Smooth muscle cell of the brain vasculature (primary cell): Measurements from ENCODE around the gene KIRREL2.
A peak's percentile ranks its signal among the peaks of the same experiment; 100 is the strongest.
"Not testable (repeated sequence)": the region's sequence is repeated elsewhere in the genome, so short reads cannot be mapped to it uniquely, and the experiment has no call there.

Experiments used
- DNase-seq: peaks from one replicate; pipeline ENCODE4 v3.0.0-alpha.2; 2012; ENCODE audit warnings: low read depth, low spot score

Gene KIRREL2

DNA sequence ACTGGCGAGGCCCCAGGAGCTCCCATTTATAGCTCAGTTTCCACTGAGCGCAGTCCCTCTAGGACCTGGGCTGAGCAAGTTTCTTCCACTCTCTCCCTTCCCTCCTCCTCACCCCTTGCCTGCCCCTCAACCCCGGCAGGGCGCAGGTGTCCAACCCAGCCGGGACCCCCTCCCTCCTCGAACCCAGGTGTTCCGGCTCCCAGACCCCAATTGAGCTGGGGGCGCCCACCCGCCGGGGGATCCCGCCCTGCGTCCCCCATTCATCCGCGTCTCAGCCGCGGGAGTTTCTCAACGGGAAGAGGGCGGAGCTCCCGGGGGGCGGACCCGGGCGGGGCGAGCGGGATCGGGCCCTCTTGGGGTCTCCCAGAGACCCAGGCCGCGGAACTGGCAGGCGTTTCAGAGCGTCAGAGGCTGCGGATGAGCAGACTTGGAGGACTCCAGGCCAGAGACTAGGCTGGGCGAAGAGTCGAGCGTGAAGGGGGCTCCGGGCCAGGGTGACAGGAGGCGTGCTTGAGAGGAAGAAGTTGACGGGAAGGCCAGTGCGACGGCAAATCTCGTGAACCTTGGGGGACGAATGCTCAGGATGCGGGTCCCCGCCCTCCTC is at the start of gene KIRREL2:
Gene KIRREL2, plus strand, starts transcription at position 366 of the 604 bp plus-strand sequence. Its CDS starts 209 bp downstream, at position 575.
- DNase-seq, result no peak

DNA sequence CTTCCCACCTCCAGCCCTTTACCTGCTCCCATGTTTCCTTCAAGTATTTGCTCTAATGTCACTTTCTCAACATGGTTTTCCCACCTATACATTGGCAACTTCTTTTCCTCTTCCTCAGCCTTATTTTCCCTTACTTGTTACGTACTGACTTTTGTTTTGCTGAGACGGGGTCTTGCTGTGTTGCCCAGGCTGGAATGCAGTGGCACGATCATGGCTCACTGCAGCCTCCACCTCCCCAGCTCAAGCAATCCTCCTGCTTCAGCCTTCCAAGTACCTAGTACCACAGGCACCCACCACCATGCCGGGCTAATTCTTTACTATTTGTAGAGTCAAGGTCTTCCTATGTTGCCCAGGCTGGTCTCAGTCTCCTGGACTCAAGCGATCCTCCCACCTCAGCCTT is 49.1 kb upstream of the KIRREL2 start:
- DNase-seq, result no peak

DNA sequence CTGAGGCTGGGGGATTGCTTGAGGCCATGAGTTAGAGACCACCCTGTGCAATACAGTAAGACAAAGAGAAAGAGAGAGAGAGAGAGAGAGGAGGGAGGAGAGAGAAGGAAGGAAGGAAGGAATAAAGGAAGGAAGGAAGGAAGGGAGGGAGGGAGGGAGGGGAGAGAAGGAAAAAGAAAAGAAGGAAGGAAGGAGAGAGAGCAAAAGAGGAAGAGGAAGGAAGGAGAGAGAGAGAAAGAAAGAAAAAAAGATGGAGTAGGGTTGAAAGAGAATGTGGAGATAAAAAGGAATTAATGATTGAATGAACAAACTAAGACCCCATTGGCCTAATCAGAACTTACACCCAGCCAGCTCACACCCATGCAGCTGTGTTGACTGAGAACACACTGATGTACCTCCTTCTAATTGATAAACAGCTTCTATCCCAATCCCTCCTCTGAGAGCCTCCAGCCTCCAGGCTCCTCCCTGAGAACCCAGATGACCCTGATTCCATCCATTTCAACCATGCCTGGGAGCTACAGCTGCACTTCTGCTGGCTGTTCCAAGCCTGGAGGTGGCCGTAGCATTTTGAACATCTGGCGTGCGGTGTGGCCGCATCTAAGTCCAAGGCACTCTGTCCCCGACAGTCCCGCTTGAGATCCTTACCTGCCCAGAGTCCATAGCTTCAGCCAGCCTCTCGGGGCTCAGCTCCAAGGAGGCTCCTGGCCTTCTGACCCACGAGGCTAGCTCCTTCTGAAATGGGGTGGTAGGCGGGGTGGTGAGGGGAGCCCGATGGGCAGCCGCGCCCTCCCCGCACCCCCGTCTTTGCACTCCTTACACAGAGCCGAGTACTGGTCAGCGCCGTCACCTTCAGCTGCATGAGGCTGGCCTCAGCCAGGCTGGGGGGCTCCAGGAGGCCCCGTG is 45.1 kb upstream of the KIRREL2 start:
- DNase-seq, result no peak

DNA sequence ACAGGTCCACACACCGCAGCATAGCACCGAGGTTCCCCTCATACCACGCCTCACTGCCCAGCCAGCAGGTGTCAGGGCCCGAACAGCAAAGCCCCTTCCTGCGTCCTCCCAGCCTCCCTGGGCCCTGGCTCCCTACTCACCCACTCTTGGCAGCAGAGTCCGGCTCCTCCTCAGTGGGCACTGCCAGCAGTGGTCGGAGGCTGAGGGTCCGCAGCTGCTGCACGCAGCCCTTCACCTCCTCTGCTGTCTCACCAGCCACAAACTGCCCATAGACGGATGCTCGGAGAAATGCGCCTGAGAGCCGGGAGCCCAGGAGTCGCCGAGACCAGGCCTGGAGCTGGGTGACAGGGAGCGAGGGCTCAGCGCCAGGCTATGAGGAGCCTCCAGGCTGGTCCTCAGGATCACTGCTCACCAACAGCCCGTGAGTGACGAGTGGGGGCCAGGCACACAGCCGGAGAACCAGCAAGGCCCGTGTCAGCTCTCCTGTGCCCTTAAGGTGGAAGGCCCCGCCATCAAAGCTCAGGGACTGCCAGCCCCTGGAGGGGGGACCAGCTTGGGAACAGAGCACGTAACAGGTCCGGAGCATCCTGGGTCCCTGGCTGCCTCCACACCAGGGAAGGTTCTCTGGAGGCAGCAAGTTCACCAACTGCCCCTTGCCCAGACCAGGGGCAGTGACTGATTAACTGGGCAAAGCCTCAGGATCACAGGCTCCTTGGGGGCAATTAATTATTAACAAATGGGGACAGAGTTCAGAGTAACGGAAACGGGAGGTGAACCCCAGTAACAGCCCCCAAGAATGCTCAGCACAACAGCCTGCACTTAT is 44.3 kb upstream of the KIRREL2 start, which contains the start of gene PRODH2:
Gene PRODH2, minus strand, starts transcription at position 626 of the 823 bp plus-strand sequence. Its CDS starts 40 bp downstream, at position 586.
- no peak for DNase-seq

DNA sequence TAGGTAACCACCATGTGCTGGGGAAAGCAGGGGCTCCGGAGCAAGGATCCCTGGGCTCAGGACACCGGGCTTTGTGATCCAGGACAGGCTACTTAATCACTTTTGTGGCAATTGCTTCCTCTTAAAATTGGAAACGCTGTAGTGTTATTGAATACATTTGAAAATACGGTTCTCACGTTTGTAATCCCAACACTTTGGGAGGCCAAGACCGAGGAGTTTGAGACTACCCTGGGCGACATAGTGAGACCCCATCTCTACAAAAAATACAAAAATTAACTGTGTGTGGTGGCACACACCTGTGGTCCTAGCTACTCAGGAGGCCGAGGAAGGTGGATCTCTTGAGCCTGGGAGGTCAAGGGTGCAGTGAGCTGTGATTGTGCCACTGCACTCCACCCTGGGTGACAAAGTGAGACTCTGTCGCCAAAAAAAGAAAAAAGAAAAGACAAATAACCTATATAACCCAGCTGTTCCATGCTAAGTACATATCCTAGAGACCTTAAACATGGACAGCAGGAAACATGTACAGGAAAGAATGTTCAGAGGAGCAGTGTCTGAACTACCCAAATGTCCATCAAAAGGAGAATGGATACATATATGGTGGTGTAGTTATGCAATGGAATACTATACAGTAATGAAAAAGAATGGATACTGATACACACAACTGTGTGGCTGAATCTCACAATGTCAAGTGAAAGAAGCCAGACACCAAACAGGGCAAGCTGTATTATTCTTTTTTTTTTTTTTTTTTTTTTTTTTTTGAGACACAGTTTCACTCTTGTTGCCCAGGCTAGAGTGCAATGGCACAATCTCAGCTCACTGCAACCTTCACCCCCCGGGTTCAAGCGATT is 43.4 kb upstream of the KIRREL2 start:
- DNase-seq, result no peak

DNA sequence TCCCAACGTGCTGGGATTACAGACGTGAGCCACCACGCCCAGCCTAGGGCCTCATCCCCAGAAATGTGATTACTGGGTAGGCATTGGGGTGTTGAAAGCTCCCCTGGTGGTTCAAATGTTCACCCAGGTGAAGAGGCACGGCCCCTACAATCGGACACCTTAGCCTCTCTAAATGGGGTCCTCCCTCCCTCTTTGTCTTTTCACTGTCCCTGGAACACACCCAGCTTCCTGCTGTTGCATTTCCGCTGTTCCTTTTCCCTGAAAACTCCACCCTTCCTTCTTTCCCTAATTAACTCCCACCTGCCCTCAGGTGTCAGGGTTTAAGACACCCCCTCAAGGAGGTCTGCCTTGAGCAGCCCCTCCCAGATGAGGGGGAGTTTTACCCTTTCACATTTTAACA is 40.4 kb upstream of the KIRREL2 start:
- DNase-seq, result no peak

DNA sequence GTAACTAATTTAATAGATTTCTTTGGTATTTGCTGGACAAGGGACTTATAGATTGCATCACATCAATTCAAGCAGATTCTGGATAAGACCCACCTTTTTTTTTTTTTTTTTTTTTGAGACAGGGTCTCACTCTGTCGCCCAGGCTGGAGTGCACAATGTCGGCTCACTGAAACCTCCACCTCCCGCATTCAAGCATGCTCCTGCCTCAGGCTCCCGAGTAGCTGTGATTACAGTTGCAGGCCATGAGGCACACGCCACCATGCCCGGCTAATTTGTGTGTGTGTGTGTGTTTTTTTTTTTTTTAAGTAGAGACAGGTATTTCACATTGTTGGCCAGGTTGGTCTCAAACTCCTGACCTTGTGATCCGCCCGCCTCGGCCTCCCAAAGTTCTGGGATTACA is 39.9 kb upstream of the KIRREL2 start:
- DNase-seq, result no peak

DNA sequence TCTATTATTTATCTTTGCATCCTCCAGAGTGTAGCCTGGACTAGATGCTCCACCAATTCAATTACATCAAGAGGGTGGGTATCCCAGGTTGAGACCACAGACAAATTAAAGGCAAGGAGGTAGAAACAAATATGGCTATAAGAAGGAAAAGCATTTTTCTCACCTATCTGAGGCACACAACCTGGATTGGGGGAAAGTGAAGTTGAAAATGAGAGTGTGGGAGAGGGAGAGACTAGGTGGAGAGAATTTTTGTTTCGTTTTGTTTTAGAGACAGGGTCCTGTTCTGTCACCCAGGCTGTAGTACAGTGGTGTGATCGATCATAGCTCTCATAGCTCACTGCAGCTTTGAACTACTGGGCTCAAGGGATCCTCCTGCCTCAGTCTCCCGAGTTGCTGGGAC is 38.3 kb upstream of the KIRREL2 start:
- no peak for DNase-seq

DNA sequence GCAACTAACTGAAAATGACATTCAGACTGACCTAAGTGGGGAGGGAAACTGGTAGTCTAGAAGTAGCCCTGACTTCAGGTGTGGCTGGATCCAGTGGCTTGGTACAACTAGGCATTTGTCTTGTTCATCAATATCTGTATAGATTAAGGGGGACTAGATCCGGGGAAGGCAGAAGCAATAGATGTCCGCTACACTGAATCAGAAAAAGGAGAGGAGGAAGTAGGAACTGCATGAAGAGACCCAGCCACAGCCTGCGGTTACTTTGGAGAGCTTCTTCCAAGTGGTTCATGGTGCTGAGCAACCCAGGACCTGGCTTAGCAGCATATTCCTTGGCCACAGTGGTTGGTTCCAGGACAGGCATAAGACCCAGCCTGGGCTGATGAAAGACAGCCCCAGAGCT is 34.1 kb upstream of the KIRREL2 start:
- DNase-seq, result no peak

DNA sequence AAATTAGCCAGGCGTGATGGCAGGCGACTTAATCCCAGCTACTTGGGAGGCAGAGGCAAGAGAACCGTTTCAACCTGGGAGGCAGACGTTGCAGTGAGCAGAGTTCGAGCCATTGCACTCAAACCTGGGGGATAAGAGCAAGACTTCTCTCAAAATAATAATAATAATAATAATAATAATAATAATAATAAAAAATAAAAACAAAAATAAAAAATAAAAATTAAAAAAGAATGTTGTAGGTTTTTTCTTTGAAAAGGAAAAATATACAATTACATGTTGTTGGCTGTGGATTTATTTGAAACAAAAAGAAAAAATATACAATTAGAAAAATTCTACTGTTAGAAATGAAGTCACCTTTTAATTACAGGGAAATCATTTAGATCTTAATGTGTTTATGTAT is 32.6 kb upstream of the KIRREL2 start:
- no peak for DNase-seq

DNA sequence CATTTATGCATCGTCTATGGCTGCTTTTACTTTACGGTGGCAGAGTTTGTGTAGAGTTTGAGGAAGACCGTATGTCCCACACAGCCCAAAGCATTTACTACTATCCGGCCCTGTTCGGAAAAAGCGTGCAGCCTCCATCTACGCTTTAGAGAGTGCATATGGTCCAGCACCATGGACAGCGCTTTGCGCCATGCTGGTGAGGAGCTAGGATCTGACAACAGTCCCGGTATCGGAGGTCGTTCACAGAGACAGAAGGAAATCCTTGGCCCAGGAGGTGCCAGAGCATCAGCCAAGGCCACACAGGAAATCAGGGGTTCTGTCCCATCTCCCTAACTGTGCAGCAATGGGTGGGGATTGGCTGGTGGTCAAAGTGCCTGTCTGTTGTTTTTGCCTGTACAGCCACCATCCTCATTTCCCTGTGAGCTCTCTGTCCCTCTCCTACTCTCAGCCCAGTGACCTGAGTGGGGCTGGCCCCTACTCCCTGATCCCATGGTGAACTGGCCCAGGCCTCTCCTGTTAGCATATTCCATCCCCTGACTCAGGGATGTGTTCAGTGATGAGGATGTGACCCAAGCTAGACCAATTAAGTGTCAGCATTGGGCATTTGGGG is 27.9 kb upstream of the KIRREL2 start:
- DNase-seq, result peak; percentile 32

DNA sequence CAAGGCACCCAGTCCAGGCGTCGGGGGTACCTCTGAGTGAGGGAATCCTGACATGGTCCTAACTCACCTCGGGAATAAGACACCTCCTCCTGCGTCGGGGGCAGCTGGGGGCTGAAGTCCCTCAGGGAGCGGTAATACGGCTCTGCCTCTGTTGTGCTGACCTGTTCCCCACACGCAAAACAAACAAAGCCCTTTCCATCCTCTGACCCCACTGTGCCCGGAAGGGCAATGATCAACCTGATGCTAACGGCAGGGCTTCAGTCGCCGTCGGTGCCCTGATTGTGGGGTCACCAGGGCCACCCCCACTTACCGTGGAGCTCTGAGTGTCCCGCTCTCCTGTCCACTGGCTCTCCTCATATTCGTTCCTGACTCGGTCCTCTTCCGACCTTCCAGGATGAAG is 25.7 kb upstream of the KIRREL2 start:
- DNase-seq, result no peak

DNA sequence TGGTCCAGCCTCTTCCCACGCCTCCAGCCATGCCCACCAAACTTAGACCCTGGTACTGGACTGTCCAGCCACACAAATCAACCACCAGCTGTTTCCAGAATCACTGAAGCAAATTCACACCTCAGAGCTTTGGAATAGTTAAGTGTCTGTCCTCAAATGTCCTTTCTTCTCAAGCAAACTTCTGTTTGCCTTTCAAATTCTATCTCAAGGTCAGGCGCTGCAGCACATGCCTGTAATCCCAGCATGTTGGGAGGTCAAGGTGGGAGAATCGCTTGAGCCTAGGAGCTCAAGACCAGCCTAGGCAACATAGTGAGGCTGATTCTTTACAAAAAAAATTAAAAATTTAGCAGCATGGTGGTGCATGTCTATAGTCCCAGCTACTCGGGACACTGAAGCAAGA is 24.7 kb upstream of the KIRREL2 start:
- no peak for DNase-seq

DNA sequence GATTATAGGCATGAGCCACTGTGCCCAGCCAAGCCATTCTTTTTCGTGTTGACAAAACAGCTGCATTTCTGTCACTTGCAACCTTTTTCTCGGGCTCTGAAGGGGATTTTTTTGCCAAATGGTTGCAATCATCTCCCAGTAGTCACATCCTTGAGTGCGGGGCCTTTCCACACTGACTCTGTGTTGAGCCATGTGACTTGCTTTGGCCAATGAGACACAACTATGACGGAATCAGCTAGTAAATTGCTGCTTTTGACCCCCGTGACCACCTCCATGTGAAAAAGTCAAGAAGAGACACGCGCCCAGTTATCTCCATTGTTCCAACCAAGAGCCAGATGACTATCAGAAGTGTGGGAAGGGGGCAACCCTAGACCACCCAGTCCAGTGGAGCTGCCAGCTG is 22.7 kb upstream of the KIRREL2 start:
- no peak for DNase-seq

DNA sequence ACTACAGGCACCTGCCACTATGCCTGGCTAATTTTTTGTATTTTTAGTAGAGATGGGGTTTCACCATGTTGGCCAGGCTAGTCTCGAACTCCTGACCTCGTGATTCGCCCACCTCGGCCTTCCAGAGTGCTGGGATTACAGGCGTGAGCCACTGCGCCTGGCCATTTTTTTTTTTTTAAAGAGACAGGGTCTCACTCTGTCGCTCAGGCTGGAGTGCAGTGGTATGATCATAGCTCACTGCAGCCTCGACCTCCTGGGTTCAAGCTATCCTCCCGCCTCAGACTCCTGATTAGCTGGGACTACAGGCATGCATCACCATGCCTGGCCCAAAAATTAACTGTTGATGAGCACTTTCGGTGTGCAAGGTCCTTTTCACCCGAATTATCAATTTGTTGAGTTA is 20.6 kb upstream of the KIRREL2 start:
- DNase-seq, result not testable (repeated sequence)

DNA sequence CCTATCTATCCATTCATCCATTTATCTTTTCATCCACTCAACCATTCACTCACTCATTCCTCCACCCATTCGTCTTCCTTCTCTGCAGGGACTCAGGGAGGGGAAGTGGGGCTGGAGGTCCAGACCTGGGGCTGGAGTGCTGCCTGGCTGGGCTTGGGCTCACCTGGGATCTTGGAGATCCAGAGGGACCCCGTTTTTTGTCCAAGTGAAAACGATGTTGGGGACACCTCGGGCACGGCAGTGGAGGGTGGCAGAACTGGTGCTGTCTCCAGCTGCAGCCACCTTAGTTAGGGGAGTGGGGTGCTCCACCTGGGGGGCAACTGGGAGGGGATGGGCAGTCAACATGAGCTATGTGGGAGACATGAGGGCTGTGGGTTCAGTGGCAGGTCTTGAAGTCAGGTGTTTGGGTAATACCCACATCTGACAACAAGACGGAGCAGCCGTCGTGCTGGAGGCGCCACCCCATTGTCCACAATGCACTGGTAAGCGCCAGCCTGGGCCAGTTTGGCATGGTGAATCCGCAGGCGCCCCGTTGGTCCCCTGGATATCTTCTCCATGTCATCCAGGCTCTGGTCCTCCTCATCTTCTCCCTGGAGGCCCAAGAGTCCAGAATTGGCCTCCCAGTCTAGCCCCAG is 14.6 kb upstream of the KIRREL2 start:
- DNase-seq, result no peak

DNA sequence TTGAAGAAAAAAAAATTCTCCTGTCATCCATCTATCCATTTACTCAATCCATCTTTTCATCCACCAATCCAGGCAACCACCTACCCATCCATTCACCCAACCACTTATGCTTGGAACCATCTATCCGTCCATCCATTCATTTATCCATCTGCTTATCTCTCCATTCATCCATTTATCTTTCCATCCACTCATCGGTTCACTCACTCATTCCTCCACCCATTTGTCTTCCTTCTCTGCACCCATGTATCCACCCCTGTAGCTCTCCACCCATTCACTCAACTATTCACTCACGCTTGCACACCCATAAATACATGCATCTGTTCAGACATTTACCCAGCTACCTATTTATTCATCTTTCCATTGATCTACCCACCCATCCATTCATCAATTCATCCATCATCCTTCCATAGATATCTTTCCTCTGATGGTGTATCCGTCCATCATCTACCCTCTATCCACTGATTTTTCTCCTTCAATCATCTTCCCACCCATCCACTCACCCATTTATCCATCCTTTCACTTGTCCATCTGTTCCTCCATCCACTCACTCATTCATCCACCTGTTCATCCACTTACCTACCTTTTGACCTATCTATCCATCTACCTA is 13.9 kb upstream of the KIRREL2 start:
- DNase-seq, result no peak

DNA sequence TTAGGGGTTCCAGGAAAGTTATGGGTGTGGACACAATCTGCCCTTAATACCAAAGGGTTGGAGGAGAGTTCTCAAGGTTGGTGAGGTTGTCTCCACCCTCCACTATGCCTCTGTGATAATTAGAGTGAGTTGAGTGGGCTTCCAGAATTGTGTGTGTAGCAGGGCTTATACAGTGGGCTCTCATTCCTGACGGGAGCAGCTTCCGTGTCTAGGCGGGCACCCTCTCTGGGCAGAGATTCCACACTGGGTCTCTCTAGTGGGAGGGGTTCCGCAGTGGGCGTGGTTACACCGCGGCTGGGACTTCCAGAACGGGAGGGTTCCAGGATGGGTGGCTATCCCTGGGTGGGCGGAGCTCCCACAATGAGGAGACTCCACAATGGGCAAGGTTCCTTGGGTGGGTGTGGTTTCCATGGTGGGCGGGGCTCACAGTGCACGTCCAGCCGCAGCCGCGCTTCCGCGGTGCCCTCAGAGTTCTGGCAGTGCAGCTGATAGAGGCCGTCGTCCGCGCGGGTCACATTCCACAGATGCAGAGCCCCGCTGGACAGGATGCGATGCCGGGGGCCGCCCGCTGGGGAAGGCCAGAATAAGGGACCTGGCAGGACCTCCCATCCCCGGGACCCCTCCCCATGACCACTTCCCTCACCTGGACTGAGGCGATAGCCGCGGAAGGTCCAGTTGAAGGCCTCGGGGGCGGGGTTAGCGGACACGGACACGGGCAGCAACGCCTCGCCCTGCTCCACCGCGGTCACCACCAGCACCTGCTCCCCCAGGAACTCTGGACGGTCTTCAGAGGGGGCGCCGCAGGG is 12.8 kb upstream of the KIRREL2 start:
- no peak for DNase-seq
